ENCODE data around the gene TBL3.

GRCh38 chr16:1972490-1972877, 631 bp downstream of the TBL3 start:
- TF ChIP-seq CTCF (IDR thresholded peaks at IDR 0.05; ENCODE audit: low read length), result no peak
- no peak for TF ChIP-seq EZH2phosphoT487 (IDR thresholded peaks at IDR 0.05; ENCODE audit: low read length)
- TF ChIP-seq EZH2 (optimal IDR thresholded peaks at IDR 0.05; ENCODE audit: low read depth, low read length), result no peak

All from MM.1S (cell line).